ENCODE data around the gene GSPT1.

The GSPT1 gene

GRCh38 chr16:11909653-11910545 is 5.9 kb downstream of the GSPT1 start:
- DNase-seq: no peak

- DNase-seq: no peak
Observed at GRCh38 chr16:11907160-11907970, 8.4 kb downstream of the GSPT1 start.

- no peak for DNase-seq
Observed at GRCh38 chr16:11903906-11904305, 11.8 kb downstream of the GSPT1 start.

GRCh38 chr16:11901091-11901490 is 14.7 kb downstream of the GSPT1 start:
- DNase-seq: no peak

GRCh38 chr16:11896486-11897176 is 19.1 kb downstream of the GSPT1 start:
- DNase-seq: peak; percentile 65 to 84 (median 79)

GRCh38 chr16:11893571-11893970 is 22.2 kb downstream of the GSPT1 start:
- no peak for DNase-seq

GRCh38 chr16:11892761-11893160 is 23.0 kb downstream of the GSPT1 start:
- peak; percentile 47 to 80 (median 77) for DNase-seq

- DNase-seq: no peak
Observed at GRCh38 chr16:11890231-11890965, 25.4 kb downstream of the GSPT1 start.

- no peak for DNase-seq
Observed at GRCh38 chr16:11886881-11887280, 28.9 kb downstream of the GSPT1 start.

- no peak for DNase-seq
Observed at GRCh38 chr16:11884035-11884434, 31.7 kb downstream of the GSPT1 start.

- peak in 2 of 3 donors; percentile 11 to 38 for DNase-seq
Observed at GRCh38 chr16:11880007-11880406, 35.7 kb downstream of the GSPT1 start.

GRCh38 chr16:11877374-11877773 is 38.4 kb downstream of the GSPT1 start:
- DNase-seq: no peak

- no peak for DNase-seq
Observed at GRCh38 chr16:11876306-11876705, 39.5 kb downstream of the GSPT1 start.

- DNase-seq: no peak
Observed at GRCh38 chr16:11875721-11876120, 40.0 kb downstream of the GSPT1 start.

- DNase-seq: peak in 1 of 3 donors; percentile 23
Observed at GRCh38 chr16:11871193-11871592, 44.6 kb downstream of the GSPT1 start.

GRCh38 chr16:11870399-11870798 is 45.4 kb downstream of the GSPT1 start:
- DNase-seq: no peak

GRCh38 chr16:11869353-11870228 is 46.2 kb downstream of the GSPT1 start:
- DNase-seq: no peak

- DNase-seq: no peak
Observed at GRCh38 chr16:11868412-11868980, 47.3 kb downstream of the GSPT1 start.

- DNase-seq: no peak
Observed at GRCh38 chr16:11862489-11862888, 53.3 kb downstream of the GSPT1 start.

- no peak for DNase-seq
Observed at GRCh38 chr16:11857161-11857560, 58.6 kb downstream of the GSPT1 start.
